Measurements from ENCODE around the gene PPM1D.

GRCh38 chr17:60679287-60679686, 79.3 kb downstream of the PPM1D start:
- TF ChIP-seq CTCF (IDR thresholded peaks at IDR 0.05 in 8 of 11, conservative IDR thresholded peaks at IDR 0.05 in 3 of 11) (no peak), POLR2AphosphoS5 (IDR thresholded peaks at IDR 0.05) (no peak)
